GM19372 (cell line): ENCODE data around the gene SLC38A3.

ENCODE experiments used
- ATAC-seq: cut with Tn5 transposase; IDR thresholded peaks from one replicate; pipeline ENCODE4 v1.9.1; 2021; ENCODE audit warnings: mild to moderate bottlenecking, low read depth, moderate library complexity; ENCODE audit not compliant: unreplicated experiment

Gene SLC38A3

DNA sequence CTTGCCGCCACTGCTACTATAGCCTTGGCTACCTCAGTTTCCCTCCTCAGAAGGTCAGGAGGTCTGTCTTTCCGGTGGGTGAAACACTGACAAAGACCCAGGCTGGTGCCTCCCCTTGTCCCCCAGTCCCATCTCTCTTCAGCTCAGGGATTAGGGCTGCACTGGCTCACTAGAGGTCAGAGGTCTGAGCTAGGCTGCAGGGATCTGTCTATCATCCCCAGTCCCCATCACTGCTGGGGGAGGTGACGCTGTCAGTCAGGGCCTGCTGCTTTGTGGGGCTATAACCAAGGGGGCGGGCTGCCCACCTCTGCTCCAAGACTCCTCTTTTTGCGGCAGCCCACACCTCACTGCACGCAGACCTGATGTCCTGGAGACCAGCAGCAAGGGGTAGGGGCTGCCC lies 36.3 kb upstream of the SLC38A3 start:
- no peak for ATAC-seq

DNA sequence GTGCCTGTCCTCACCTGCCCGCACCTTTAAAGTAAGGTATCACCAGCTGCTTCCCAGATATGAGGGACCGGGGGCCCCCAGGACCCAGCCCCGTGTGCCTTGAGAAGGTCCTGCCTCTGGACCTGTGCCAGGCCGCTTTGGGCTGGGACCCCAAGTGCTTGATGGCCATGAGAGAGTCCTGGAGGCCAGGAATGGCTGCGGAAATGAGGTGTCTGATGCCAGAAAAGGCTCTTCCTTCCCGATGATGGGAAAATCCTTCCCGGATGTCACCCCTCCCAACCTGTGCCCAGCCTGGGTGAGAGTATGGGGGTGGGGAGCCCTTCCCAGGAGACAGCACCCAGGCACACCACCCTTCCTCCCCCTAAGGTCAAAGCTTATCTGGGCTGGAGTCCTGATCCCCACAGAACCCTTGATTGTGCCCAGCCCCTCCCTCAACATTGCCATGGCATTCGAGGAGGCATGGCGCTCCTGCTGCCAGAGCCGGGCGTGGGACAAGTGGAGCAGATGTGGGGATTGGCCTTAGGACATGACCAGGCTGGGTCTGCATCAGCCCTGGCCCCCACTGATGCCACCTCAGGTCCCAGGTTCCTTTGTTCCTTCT lies 35.7 kb upstream of the SLC38A3 start:
- ATAC-seq, result no peak

DNA sequence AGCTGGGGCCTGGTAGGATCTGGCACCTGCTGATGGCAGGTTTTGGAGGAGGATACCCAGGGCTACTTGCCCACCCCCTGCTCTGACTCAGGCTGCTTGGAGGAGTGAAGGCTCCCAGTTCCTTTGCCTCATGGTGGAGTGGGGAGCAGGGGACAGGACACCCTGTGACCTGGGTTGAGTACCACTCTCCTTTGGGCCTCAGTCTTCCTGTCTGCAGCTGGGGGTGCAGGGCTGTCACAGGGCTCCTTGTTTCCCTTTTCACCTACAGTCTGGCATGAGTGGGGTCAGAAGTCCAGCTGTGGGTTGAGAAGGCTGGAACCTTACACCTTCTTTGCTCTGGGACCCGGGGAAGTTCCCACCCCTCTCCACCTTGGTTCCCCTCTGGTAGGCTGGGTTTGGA lies 35.2 kb upstream of the SLC38A3 start:
- no peak for ATAC-seq

DNA sequence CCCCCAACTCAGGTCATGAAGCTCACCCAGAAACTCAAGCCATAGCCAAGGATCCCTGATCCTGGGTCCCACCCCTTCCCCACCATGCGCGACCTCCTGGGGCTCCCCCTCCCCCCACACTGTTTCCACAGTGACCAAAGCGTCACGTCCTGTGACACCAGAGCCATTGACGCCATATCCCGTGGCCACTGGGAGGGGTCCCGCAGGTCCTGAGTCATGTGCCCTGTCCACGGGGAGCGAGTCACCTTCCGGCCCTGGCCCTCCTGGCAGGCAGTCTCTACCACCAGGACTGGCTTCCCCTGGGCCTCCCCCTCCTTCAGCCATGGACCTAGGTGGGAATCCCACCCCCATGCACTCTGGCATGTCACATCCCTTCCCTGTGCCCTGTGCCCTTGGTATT lies 34.4 kb upstream of the SLC38A3 start:
- ATAC-seq, result no peak

DNA sequence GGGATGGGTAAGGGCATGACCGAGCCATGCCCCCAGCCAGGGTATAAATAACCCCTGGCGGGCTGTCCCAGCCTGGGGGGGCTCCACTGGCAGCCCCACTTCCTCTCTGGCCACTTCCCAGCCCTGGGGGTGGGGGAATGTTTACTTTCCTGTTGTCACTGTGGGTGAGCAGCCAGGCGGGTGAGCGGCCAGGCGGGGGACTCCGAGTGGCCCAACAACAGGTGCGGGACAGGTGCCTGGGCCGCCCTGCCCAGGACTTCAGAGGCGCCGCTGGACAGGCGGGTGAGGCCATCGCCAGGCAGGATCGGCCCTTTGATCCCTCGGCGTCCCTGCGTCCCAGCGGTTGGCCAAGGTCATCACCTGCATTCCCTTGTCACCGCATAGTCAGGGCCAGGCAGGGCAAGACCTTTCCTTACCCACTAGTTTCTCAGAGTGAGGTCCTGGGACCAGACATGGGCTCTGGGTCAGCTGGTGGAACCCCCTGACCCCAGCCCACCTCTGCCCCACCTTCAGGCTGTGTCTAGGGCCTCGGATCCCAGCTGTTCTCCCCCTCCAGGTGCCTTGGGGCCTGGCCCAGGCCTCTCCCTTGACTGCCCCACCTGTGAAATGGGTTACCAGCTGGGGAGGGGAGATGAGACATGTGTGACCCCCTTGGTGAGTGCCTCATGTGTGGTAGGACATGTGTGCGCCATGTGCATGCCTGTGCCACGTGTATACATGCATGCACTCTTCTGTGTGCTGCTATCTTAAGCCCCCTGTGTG lies 33.4 kb upstream of the SLC38A3 start:
- no peak for ATAC-seq

DNA sequence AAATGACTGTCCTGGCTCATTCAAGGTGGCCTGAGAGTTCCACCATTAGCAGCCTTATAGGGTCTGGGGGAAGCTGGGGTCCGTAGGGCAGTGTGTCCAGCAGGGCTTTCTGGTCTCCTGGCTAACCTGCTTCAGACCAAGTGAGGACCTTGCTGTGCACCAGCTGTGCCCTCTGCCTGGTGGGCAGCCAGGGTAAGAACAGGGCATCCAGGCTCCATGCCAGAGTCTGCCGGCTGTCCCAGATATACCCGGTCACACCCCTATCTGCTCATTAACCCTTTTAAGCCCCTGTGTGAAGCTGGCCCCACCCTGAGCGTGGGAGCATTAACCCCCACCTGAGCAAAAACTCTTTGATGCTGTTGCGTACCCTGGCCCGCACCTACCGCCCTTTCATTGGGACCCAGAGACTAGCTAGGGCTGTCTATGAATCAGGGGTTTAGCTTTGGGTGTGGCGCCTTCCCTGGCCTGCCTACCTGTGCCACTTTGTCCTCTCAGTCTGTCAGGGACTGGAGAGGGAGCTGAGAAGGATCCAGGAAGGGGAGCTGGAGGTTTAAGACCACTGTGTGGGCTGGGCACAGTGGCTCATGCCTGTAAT lies 32.3 kb upstream of the SLC38A3 start:
- no peak for ATAC-seq

DNA sequence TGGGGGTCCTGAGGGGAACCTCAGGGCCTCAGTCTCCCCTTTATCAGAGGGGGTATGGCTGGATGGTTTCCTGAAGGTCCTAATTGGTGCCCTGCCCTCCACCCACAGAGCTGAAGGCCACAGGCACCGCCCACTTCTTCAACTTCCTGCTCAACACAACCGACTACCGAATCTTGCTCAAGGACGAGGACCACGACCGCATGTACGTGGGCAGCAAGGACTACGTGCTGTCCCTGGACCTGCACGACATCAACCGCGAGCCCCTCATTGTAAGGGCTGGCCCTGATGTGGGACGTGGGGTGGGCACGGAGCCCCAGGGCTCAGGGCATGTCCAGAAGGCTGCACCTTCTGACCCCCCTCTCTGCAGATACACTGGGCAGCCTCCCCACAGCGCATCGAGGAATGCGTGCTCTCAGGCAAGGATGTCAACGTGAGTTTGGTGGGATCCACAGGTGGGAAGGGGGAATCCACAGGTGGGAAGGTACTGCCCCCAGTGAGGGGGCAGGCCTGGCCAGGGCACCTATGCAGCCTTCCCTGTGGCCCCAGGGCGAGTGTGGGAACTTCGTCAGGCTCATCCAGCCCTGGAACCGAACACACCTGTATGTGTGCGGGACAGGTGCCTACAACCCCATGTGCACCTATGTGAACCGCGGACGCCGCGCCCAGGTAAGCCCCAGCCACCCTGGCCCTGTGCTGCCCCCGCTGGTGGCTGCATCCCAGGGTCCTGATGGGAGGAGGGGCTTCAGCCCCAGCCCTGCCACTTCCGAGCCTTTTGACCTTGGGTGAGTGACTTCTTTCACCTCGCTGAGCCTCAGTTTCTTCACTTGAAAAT lies 31.2 kb upstream of the SLC38A3 start:
- ATAC-seq, result no peak

DNA sequence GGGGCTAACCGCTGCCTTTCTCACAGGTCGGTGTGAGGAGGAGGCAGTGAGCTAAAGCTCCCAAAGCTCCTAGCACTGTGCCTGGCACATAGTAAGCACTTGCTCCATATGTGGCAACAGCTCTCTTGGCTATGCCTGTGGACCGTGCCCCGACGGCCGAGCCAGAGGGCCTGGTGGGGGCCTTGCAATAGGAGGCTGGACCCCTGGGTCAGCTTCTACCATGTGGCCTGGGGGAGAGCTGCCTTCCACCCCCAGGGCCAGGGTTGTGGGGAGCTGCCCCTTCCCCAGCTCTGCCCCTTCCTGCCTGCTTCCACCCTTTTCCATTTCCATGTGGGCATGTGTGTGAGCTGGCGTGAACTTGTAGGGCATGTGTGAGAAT lies 30.6 kb upstream of the SLC38A3 start:
- no peak for ATAC-seq

DNA sequence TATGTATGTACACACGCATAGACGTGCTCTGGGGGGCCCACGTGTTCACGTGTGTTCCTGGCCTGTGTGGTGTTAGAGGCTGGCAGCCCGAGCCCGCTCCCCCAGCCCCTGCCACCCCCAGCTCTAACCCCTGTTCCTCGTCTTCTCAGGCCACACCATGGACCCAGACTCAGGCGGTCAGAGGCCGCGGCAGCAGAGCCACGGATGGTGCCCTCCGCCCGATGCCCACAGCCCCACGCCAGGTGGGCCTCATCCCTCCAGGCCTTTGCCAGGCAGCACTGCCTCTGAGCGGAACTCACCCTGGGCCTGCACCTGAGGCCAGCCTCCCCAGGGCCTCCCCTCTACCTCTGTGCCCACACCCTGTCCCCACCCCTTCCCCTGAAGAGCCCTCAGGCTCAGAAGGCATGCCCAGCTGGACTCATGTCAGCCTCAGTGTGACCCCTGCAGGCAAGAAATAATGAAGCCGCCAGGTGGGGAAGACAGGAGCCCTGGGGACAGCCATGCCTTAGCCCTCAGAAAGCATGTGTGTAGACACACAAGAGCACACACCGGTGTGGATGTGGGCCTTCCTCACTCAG lies 30.0 kb upstream of the SLC38A3 start:
- no peak for ATAC-seq

DNA sequence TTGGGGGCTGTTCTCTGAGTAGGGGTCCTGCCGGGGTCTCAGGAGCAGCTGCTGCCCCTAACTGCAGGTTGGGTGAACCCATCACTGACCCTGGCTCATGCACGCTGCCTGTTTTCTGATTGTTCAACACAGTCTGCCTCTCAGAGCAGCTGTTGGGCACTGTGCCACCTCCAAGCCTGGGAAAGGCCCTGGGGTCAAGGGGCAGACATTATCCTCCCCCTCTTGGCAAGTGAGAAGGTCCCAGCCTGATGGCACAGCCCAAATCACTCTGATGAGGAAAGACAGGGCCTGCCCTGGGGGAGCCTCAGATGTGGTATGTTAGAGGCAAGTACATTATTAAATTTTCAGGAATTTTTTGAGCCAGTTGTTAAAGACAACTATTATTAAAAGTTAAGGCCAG lies 27.7 kb upstream of the SLC38A3 start:
- ATAC-seq, result no peak

DNA sequence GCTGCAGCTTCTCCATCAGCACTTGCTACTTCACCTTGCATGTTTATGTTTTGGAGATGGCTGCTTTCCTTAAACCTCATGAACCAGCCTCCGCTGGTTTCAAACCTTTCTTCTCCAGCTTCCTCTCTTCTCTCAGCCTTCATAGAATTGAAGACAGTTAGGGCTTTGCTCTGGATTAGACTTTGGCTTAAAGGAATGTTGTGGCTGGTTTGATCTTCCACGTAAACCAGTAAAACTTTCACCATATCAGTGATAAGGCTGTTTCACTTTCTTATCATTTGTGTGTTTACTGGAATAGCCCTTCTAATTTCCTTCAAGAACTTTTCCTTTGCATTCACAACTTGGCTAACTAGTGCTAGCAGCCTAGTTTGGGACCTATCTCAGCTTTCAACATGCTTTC lies 25.4 kb upstream of the SLC38A3 start:
- no peak for ATAC-seq

DNA sequence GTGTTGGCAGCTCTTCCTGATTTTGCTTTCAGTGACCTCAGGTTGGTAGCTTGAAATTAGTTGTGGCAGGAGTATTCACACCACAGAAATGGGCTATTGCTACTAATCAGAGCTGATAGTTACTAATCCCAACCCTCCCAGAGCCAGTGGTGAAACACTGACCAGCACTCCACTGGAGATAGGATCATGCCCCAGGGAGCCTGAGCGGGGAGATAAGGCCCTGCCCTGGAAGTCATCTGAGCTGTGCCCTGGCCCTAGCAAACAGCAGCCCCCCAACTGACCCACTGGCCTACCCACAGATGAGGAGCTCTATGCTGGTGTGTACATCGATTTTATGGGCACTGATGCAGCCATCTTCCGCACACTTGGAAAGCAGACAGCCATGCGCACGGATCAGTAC lies 23.1 kb upstream of the SLC38A3 start:
- no peak for ATAC-seq

DNA sequence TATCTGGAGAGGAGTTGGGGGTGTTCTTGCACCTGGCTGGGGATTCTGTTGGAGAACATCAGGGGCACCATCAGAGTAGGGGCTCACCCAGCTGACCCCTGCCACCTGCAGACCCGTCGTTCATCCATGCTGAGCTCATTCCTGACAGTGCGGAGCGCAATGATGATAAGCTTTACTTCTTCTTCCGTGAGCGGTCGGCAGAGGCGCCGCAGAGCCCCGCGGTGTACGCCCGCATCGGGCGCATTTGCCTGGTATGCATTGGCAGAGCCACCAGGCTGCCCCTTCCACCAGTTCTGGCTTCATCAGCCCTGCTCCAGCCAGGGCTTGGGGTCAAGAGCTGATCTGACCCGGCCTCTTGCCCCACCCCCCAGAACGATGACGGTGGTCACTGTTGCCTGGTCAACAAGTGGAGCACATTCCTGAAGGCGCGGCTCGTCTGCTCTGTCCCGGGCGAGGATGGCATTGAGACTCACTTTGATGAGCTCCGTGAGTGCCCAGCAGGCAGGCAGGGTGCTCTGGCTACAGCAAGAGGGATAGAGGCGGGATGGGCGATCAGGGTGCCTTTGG lies 22.5 kb upstream of the SLC38A3 start:
- no peak for ATAC-seq

DNA sequence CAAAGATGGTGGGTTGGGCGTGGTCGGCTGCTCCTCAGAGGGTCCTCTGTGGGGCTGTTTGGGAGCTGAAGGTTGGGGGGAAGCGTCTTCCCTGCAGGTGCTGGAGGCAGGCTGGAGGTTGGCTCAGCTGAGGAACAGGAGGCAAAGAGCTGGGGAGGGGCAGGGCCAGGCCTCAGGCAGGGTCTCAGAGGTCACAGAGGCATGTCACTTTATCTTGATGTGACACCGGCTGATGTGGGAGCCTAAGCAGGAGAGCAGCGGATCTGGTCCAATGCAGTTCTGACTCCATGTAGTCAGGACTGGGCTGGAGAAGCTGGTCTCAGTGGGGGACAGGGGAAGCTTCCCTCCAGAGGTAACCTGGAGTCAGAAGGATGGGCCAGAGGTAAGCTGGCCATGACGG lies 21.3 kb upstream of the SLC38A3 start:
- no peak for ATAC-seq

DNA sequence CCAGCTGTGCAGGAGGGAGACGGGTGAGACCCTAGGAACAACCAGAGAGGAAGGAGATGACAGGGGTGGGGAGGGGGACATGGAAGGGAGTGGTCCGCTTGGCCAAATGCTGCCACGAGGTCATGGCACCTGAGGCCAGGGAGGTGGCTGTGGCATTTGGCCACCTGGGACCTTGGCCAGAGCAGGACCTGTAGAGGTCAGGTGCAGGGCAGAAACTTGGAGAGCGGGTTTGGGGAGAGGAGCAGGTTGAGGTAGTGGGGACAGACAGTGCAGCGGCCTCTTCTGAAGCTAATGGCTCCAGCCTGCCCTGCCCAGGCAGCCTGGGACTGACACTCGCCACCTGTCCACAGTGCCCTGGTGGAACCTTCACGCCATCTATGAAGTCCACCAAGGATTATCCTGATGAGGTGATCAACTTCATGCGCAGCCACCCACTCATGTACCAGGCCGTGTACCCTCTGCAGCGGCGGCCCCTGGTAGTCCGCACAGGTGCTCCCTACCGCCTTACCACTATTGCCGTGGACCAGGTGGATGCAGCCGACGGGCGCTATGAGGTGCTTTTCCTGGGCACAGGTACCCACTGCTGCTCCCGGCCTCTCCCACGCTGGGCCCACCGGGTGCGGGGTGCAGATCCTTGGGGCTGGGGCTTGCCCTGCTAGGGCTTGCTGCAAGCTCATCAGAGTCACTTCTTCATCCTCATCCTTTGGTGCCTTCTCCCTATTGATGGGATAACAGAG lies 20.7 kb upstream of the SLC38A3 start:
- ATAC-seq, result no peak

DNA sequence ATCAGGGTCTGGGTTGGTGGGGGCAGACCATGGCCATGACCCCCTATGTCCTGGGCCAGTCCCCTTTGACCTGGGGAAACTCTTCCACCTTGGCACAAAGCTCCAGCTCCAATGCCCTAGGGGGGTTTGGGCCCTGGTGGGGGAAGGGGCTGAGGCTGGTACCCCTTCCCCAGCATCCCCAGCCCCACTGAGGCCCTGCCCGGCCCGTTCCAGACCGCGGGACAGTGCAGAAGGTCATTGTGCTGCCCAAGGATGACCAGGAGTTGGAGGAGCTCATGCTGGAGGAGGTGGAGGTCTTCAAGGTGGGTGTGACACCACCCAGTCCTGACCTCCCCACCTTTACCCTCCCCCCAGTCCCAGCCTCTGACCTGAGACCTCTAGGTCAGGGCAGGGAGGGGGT lies 19.8 kb upstream of the SLC38A3 start:
- ATAC-seq, result no peak

DNA sequence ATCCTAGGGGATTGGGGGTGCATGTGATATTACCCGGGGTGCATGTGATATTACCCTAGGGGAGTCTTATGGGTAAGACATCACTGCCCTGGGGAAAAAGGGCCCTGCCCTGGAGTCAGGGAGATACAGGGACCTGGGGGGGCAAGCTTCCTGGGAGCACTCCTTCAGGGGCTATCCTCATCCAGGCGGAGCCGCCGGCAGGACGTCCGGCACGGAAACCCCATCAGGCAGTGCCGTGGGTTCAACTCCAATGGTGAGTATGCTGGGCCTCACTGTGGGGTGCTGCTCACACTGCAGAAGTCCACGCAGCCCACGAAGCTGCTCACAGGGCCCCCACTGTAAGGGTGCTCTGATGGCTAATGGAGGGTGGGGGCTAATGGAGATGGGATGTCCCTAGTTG lies 19.0 kb upstream of the SLC38A3 start:
- ATAC-seq, result no peak

DNA sequence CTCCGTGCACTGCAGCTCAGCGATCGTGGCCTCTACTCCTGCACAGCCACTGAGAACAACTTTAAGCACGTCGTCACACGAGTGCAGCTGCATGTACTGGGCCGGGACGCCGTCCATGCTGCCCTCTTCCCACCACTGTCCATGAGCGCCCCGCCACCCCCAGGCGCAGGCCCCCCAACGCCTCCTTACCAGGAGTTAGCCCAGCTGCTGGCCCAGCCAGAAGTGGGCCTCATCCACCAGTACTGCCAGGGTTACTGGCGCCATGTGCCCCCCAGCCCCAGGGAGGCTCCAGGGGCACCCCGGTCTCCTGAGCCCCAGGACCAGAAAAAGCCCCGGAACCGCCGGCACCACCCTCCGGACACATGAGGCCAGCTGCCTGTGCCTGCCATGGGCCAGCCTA lies 17.3 kb upstream of the SLC38A3 start:
- no peak for ATAC-seq

DNA sequence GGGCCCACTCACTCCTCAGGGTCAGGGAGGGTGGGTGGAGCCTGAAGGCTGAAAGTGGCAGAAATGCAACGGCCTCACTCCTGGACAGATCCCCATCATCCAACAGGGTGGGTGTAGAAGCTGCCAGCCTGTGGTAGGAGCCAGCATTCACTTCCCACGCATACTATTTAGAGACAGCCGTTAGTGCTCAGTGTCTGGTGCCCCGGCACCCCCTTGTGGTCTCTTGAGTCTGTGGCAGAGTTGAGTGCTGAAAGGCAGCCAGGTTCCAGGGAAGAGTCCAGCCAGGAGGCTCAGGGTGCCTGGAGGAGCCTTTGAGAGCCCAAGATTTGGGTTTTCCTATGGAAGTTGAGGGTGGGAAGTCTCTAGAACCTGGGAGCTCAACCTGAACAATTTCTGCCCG lies 15.8 kb upstream of the SLC38A3 start:
- ATAC-seq, result no peak

DNA sequence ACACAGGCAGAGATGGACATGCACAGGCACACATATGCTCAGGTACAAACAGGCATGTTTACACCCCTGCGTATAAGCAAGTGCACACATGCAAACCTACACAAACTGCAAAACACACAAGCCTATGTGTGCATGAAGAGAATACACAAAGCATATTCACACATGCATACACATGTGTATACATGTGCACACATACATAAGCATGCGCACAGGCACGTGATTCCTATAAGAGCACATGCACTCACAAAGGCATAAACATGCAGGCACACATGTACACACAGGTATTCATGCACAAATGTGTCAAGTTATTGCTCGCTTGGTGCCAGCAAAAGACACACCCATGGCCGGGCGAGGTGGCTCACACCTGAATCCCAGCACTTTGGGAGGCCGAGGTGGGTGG lies 15.1 kb upstream of the SLC38A3 start:
- no peak for ATAC-seq
